VCaP (cell line): ENCODE data around the gene TBC1D22A.

Experiments used
- H3K27ac ChIP-seq: fragments of 450-650 bp; 2 replicates; pipeline ENCODE4 v1.5.1; 2017
- CTCF ChIP-seq: fragments of 450-650 bp; conservative IDR thresholded peaks from 2 replicates; pipeline ENCODE4 v1.5.1; 2017; ENCODE audit warnings: mild to moderate bottlenecking, moderate library complexity

The TBC1D22A gene

GRCh38 chr22:47112582-47112965, 350.1 kb downstream of the TBC1D22A start:
- no peak for TF ChIP-seq CTCF
- H3K27ac ChIP-seq, result no peak overlapping the region

GRCh38 chr22:47112994-47113852, 350.8 kb downstream of the TBC1D22A start:
- TF ChIP-seq CTCF, result no peak
- H3K27ac ChIP-seq, result no peak overlapping the region

- TF ChIP-seq CTCF, result no peak
- no peak overlapping the region for H3K27ac ChIP-seq
Observed at GRCh38 chr22:47113853-47114415, 351.5 kb downstream of the TBC1D22A start.

- TF ChIP-seq CTCF, result no peak
Observed at GRCh38 chr22:47114813-47115517, 352.5 kb downstream of the TBC1D22A start.

GRCh38 chr22:47115518-47115890, 353.1 kb downstream of the TBC1D22A start:
- TF ChIP-seq CTCF, result no peak
- no peak overlapping the region for H3K27ac ChIP-seq

More at GRCh38 chr22:47114813-47115517, 352.5 kb downstream of the TBC1D22A start:
- H3K27ac ChIP-seq, result no peak overlapping the region

GRCh38 chr22:47115921-47116320, 353.5 kb downstream of the TBC1D22A start:
- TF ChIP-seq CTCF, result no peak
- no peak overlapping the region for H3K27ac ChIP-seq
